Measurements from ENCODE around the gene THSD4.

THSD4 gene

GRCh38 chr15:71215126-71215894 is 100.0 kb downstream of the THSD4 start:
- H3K27me3 ChIP-seq (ENCODE audit: insufficient read depth, low read depth), result no peaks in the 10 kb centered on the region
- no peaks in the 10 kb centered on the region for H3K79me2 ChIP-seq (ENCODE audit: insufficient read depth, low read depth)
- no peak overlapping the region for H3K27ac ChIP-seq
- no peaks in the 10 kb centered on the region for H3K36me3 ChIP-seq (ENCODE audit: insufficient read depth)
- no peak for TF ChIP-seq CTCF (conservative IDR thresholded peaks at IDR 0.05; ENCODE audit: low read depth, low read length)
- no peaks in the 10 kb centered on the region for H3K4me1 ChIP-seq (ENCODE audit: low read depth, poor library complexity, severe bottlenecking)
- no peaks in the 10 kb centered on the region for H4K20me1 ChIP-seq (ENCODE audit: insufficient read depth)
- H3K4me2 ChIP-seq, result no peak overlapping the region
- H2AFZ ChIP-seq (ENCODE audit: low read depth), result no peak overlapping the region
- no peak overlapping the region for H3K4me3 ChIP-seq (IDR thresholded peaks at IDR 0.05; ENCODE audit: insufficient read depth, low read depth, low read length)
- no peak overlapping the region for H3K9ac ChIP-seq

DNA sequence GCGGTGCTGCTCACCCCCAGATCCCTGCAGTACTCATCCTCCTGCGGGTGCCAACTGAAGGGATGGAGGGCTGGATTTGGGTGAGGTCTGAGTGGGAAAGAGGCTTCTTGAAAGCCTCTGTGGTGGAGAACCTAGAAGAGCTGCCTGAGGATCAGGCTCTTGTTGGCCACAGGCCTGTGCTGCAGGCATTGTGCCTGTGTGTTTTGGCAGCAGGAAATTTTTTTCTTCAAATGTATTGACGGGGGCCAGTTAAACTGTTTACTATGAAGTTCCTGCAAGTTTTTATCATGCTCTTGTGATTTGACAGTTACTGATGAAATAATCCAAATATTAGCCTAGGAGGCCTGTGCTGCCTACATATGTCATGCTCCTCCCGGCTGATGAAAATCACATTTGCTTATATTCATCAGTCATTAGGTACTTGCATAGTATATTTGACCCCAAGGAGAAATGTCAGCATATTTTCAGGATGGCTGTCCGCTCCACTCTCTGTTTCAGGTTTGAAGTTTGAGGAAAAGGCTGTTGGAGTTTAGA is 103.1 kb downstream of the THSD4 start:
- Histone ChIP-seq H4K20me1 (ENCODE audit: insufficient read depth) (no peaks in the 10 kb centered on the region), H3K79me2 (ENCODE audit: insufficient read depth, low read depth) (no peaks in the 10 kb centered on the region), H3K27ac (no peak overlapping the region), H3K27me3 (ENCODE audit: insufficient read depth, low read depth) (no peaks in the 10 kb centered on the region), H3K4me1 (ENCODE audit: low read depth, poor library complexity, severe bottlenecking) (no peaks in the 10 kb centered on the region), H3K4me3 (IDR thresholded peaks at IDR 0.05; ENCODE audit: insufficient read depth, low read depth, low read length) (no peak overlapping the region), H3K4me2 (no peak overlapping the region), H3K9ac (no peak overlapping the region), H2AFZ (ENCODE audit: low read depth) (no peak overlapping the region), H3K36me3 (ENCODE audit: insufficient read depth) (no peaks in the 10 kb centered on the region)
- no peak for TF ChIP-seq CTCF (conservative IDR thresholded peaks at IDR 0.05; ENCODE audit: low read depth, low read length)

- H4K20me1 ChIP-seq (ENCODE audit: insufficient read depth), result no peaks in the 10 kb centered on the region
- no peak overlapping the region for H3K27ac ChIP-seq
- H3K9ac ChIP-seq, result no peak overlapping the region
- H3K36me3 ChIP-seq (ENCODE audit: insufficient read depth), result no peaks in the 10 kb centered on the region
- TF ChIP-seq CTCF (conservative IDR thresholded peaks at IDR 0.05; ENCODE audit: low read depth, low read length), result no peak
- no peaks in the 10 kb centered on the region for H3K4me1 ChIP-seq (ENCODE audit: low read depth, poor library complexity, severe bottlenecking)
- no peaks in the 10 kb centered on the region for H3K79me2 ChIP-seq (ENCODE audit: insufficient read depth, low read depth)
- H3K27me3 ChIP-seq (ENCODE audit: insufficient read depth, low read depth), result no peaks in the 10 kb centered on the region
- H3K4me3 ChIP-seq (IDR thresholded peaks at IDR 0.05; ENCODE audit: insufficient read depth, low read depth, low read length), result no peak overlapping the region
- no peak overlapping the region for H3K4me2 ChIP-seq
- H2AFZ ChIP-seq (ENCODE audit: low read depth), result no peak overlapping the region
Observed at GRCh38 chr15:71219101-71219500, 103.8 kb downstream of the THSD4 start.

DNA sequence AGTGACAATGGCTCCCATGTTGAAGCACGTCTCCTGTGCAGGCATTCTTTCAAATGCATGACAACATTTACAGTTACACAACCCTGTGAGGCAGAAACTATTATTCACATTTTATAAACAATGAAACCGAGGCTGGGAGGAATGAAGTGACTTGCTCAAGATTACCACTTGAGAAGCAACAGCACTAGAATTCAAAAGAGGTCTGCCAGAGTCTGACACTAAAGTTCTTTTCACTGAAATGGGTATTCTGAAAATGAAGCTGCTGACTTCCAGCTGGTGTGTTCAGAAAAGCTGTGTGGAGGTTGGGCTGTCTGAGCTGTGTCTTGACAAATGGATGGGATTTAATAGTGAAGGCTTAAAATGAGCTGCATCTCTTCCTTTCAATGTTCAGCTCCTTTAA is 104.4 kb downstream of the THSD4 start:
- H3K4me2 ChIP-seq, result no peak overlapping the region
- no peaks in the 10 kb centered on the region for H3K79me2 ChIP-seq (ENCODE audit: insufficient read depth, low read depth)
- H3K4me3 ChIP-seq (IDR thresholded peaks at IDR 0.05; ENCODE audit: insufficient read depth, low read depth, low read length), result no peak overlapping the region
- H3K27me3 ChIP-seq (ENCODE audit: insufficient read depth, low read depth), result no peaks in the 10 kb centered on the region
- H4K20me1 ChIP-seq (ENCODE audit: insufficient read depth), result no peaks in the 10 kb centered on the region
- no peak for TF ChIP-seq CTCF (conservative IDR thresholded peaks at IDR 0.05; ENCODE audit: low read depth, low read length)
- H3K36me3 ChIP-seq (ENCODE audit: insufficient read depth), result no peaks in the 10 kb centered on the region
- H3K9ac ChIP-seq, result no peak overlapping the region
- H3K4me1 ChIP-seq (ENCODE audit: low read depth, poor library complexity, severe bottlenecking), result no peaks in the 10 kb centered on the region
- no peak overlapping the region for H2AFZ ChIP-seq (ENCODE audit: low read depth)
- no peak overlapping the region for H3K27ac ChIP-seq
